Adrenal gland (tissue), 5 donors: ENCODE measurements around the gene TTYH2.
"Not testable (repeated sequence)": the region's sequence is repeated elsewhere in the genome, so short reads cannot be mapped to it uniquely, and the experiment has no call there.

Experiments used
- CTCF ChIP-seq, 6 experiments: fragments of 450-650 bp in 4 of 6; fragments of 200-600 bp in 2 of 6; sonication (generic) in 1 of 6; IDR thresholded peaks; 1 replicate in 5 of 6; 2 replicates in 1 of 6; pipeline versions ENCODE4 v1.5.1 to v1.8.0; 2016 to 2021; ENCODE audit warnings: antibody characterized with exemption in 6 of 6, mild to moderate bottlenecking in 2 of 6, moderate library complexity in 1 of 6
- POLR2A ChIP-seq, 2 donors: fragments of 450-650 bp; IDR thresholded peaks; one replicate each; pipeline ENCODE4 v1.6.1; 2017; ENCODE audit warnings: antibody characterized with exemption in 2 of 2, mild to moderate bottlenecking in 2 of 2, moderate library complexity in 1 of 2
- donor health status: DM: no; HTN: no; CAD: no.

DNA sequence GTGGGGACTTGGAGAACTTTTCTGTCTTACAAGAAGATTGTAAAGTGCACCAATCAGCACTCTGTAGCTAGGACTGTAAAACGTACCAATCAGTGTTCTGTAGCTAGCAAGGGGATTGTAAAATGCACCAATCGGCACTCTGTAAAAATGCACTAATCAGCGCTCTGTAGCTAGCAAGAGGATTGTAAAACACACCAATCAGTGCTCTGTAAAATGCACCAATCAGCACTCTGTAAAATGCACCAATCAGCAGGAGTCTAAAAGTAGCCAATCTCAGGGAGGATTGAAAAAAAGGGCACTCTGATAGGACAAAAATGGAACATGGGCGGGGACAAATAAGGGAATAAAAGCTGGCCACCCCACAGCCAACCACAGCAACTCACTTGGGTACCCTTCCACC, 53.7 kb downstream of the TTYH2 start:
- TF ChIP-seq CTCF, POLR2A (IDR thresholded peaks at IDR 0.05): not testable (repeated sequence)
